Mesendoderm (in vitro differentiated cells): ENCODE results near the gene POLN.

ENCODE experiments used
- DNase-seq: peaks from one replicate; pipeline ENCODE4 v3.0.0; 2013
- H2AK5ac ChIP-seq: 2 replicates; pipeline ENCODE4 v1.6.1; 2013; ENCODE audit warnings: low read length, inconsistent platforms
- H2BK120ac ChIP-seq: 2 replicates; pipeline ENCODE4 v1.6.1; 2013; ENCODE audit warnings: low read depth, mild to moderate bottlenecking, low read length, moderate library complexity, mixed read lengths
- H2BK15ac ChIP-seq: replicated peaks from 2 replicates; pipeline ENCODE4 v1.6.1; 2013; ENCODE audit warnings: low read depth, mild to moderate bottlenecking, moderate library complexity
- H2BK5ac ChIP-seq: 2 replicates; pipeline ENCODE4 v1.6.1; 2013; ENCODE audit warnings: low read length, inconsistent platforms
- H3K18ac ChIP-seq: 2 replicates; pipeline ENCODE4 v1.6.1; 2013; ENCODE audit warnings: mild to moderate bottlenecking, low read length, mixed read lengths
- H3K23ac ChIP-seq: one replicate; pipeline ENCODE4 v1.6.1; 2013; ENCODE audit warnings: low read length
- H3K27ac ChIP-seq: 2 replicates; pipeline ENCODE4 v1.5.1; 2013; ENCODE audit warnings: low read depth, mild to moderate bottlenecking, inconsistent platforms, low read length, moderate library complexity
- H3K27me3 ChIP-seq: 2 replicates; pipeline ENCODE4 v1.6.1; 2013; ENCODE audit warnings: low read length, control low read depth, mild to moderate bottlenecking, inconsistent platforms; ENCODE audit not compliant: insufficient read depth, poor library complexity
- H3K36me3 ChIP-seq: 2 replicates; pipeline ENCODE4 v1.6.1; 2013; ENCODE audit warnings: low read length, inconsistent platforms; ENCODE audit not compliant: control insufficient read depth, insufficient read depth
- H3K4ac ChIP-seq: one replicate; pipeline ENCODE4 v1.6.1; 2013; ENCODE audit warnings: low read depth, mild to moderate bottlenecking, low read length, moderate library complexity
- H3K4me1 ChIP-seq: 2 replicates; pipeline ENCODE4 v1.6.1; 2013; ENCODE audit warnings: low read depth, low read length, inconsistent platforms; ENCODE audit not compliant: control insufficient read depth
- H3K4me2 ChIP-seq: 2 replicates; pipeline ENCODE4 v1.6.1; 2013; ENCODE audit warnings: low read length
- H3K4me3 ChIP-seq: 2 replicates; pipeline ENCODE4 v1.5.1; 2013; ENCODE audit warnings: mild to moderate bottlenecking, low read length
- H3K56ac ChIP-seq: one replicate; pipeline ENCODE4 v1.6.1; 2013; ENCODE audit warnings: low read length
- H3K79me1 ChIP-seq: 2 replicates; pipeline ENCODE4 v1.6.1; 2013; ENCODE audit warnings: low read length, inconsistent platforms
- H3K79me2 ChIP-seq: 2 replicates; pipeline ENCODE4 v1.6.1; 2013; ENCODE audit warnings: mild to moderate bottlenecking, low read length; ENCODE audit not compliant: control insufficient read depth, insufficient read depth
- H3K9ac ChIP-seq: 2 replicates; pipeline ENCODE4 v1.6.1; 2013; ENCODE audit warnings: low read length, inconsistent platforms
- H4K5ac ChIP-seq: one replicate; pipeline ENCODE4 v1.6.1; 2013; ENCODE audit warnings: low read length
- H4K8ac ChIP-seq: one replicate; pipeline ENCODE4 v1.6.1; 2013; ENCODE audit warnings: low read depth, mild to moderate bottlenecking, control low read depth, low read length, moderate library complexity
- WGBS: extraction: QIAGEN DNeasy Blood & Tissue Kit; methylation state at CpG from one replicate; pipeline ENCODE4 v1.1.7; 2013; ENCODE audit warnings: low lambda C conversion rate, missing lambda C conversion rate; ENCODE audit not compliant: insufficient coverage; ENCODE audit errors: extremely low coverage; 5-methylcytosine and 5-hydroxymethylcytosine counted together

POLN gene

GRCh38 chr4:2266821-2267220, 24.9 kb upstream of the POLN start:
- Histone ChIP-seq H3K9ac (no peak overlapping the region), H3K4me2 (no peak overlapping the region), H3K4me1 (no peaks in the 10 kb centered on the region), H3K4me3 (no peak overlapping the region), H3K23ac (no peak overlapping the region), H3K18ac (no peak overlapping the region), H3K4ac (no peak overlapping the region), H4K5ac (no peak overlapping the region), H3K27me3 (no peaks in the 10 kb centered on the region), H2BK5ac (no peak overlapping the region), H4K8ac (no peak overlapping the region), H3K79me2 (no peaks in the 10 kb centered on the region), H3K79me1 (no peaks in the 10 kb centered on the region), H3K56ac (no peak overlapping the region), H2AK5ac (no peak overlapping the region), H3K36me3 (no peaks in the 10 kb centered on the region), H2BK15ac (no peak overlapping the region), H3K27ac (no peak overlapping the region), H2BK120ac (no peak overlapping the region)
- DNase-seq, result no peak
- no CpG with 5 or more reads among the region's 5 CpGs for WGBS

- WGBS, result no CpG with 5 or more reads among the region's 8 CpGs
- no peak overlapping the region for H3K27ac ChIP-seq
- no peak overlapping the region for H3K4ac ChIP-seq
- H3K36me3 ChIP-seq, result no peaks in the 10 kb centered on the region
- no peak overlapping the region for H2BK15ac ChIP-seq
- no peaks in the 10 kb centered on the region for H3K79me2 ChIP-seq
- no peak overlapping the region for H2BK5ac ChIP-seq
- no peak for DNase-seq
- no peak overlapping the region for H3K23ac ChIP-seq
- no peak overlapping the region for H3K4me3 ChIP-seq
- no peaks in the 10 kb centered on the region for H3K4me1 ChIP-seq
- no peak overlapping the region for H2AK5ac ChIP-seq
- H3K4me2 ChIP-seq, result no peak overlapping the region
- H4K8ac ChIP-seq, result no peak overlapping the region
- H3K27me3 ChIP-seq, result no peaks in the 10 kb centered on the region
- no peak overlapping the region for H2BK120ac ChIP-seq
- no peak overlapping the region for H3K56ac ChIP-seq
- no peaks in the 10 kb centered on the region for H3K79me1 ChIP-seq
- H3K18ac ChIP-seq, result no peak overlapping the region
- no peak overlapping the region for H3K9ac ChIP-seq
- no peak overlapping the region for H4K5ac ChIP-seq
Measured at GRCh38 chr4:2266181-2266580, 24.3 kb upstream of the POLN start.

GRCh38 chr4:2265113-2266110, 23.5 kb upstream of the POLN start:
- no peak overlapping the region for H3K18ac ChIP-seq
- H3K4ac ChIP-seq, result no peak overlapping the region
- no peak overlapping the region for H2BK15ac ChIP-seq
- DNase-seq, result no peak
- no peaks in the 10 kb centered on the region for H3K79me1 ChIP-seq
- H2BK120ac ChIP-seq, result no peak overlapping the region
- H3K4me3 ChIP-seq, result no peak overlapping the region
- no peak overlapping the region for H2BK5ac ChIP-seq
- H3K23ac ChIP-seq, result no peak overlapping the region
- H3K56ac ChIP-seq, result no peak overlapping the region
- no CpG with 5 or more reads among the region's 19 CpGs for WGBS
- no peaks in the 10 kb centered on the region for H3K79me2 ChIP-seq
- H3K4me2 ChIP-seq, result no peak overlapping the region
- H2AK5ac ChIP-seq, result no peak overlapping the region
- H3K27me3 ChIP-seq, result no peaks in the 10 kb centered on the region
- no peaks in the 10 kb centered on the region for H3K4me1 ChIP-seq
- H3K9ac ChIP-seq, result no peak overlapping the region
- no peak overlapping the region for H4K5ac ChIP-seq
- no peak overlapping the region for H3K27ac ChIP-seq
- no peaks in the 10 kb centered on the region for H3K36me3 ChIP-seq
- H4K8ac ChIP-seq, result no peak overlapping the region

GRCh38 chr4:2264481-2265041, 22.6 kb upstream of the POLN start:
- no peak overlapping the region for H3K4me2 ChIP-seq
- no peaks in the 10 kb centered on the region for H3K36me3 ChIP-seq
- no peak overlapping the region for H3K4me3 ChIP-seq
- H3K4ac ChIP-seq, result no peak overlapping the region
- DNase-seq, result no peak
- no peak overlapping the region for H3K9ac ChIP-seq
- no peaks in the 10 kb centered on the region for H3K79me1 ChIP-seq
- H3K27me3 ChIP-seq, result no peaks in the 10 kb centered on the region
- no peaks in the 10 kb centered on the region for H3K4me1 ChIP-seq
- no peak overlapping the region for H4K5ac ChIP-seq
- H2BK5ac ChIP-seq, result no peak overlapping the region
- H3K23ac ChIP-seq, result no peak overlapping the region
- H3K56ac ChIP-seq, result no peak overlapping the region
- H3K79me2 ChIP-seq, result no peaks in the 10 kb centered on the region
- no peak overlapping the region for H2BK15ac ChIP-seq
- no peak overlapping the region for H2BK120ac ChIP-seq
- H3K18ac ChIP-seq, result no peak overlapping the region
- H2AK5ac ChIP-seq, result no peak overlapping the region
- H3K27ac ChIP-seq, result no peak overlapping the region
- no peak overlapping the region for H4K8ac ChIP-seq
- WGBS, result no CpG with 5 or more reads among the region's 6 CpGs

GRCh38 chr4:2263926-2264321, 22.0 kb upstream of the POLN start:
- no peak for DNase-seq
- no peak overlapping the region for H3K27ac ChIP-seq
- H2AK5ac ChIP-seq, result no peak overlapping the region
- H3K79me1 ChIP-seq, result no peaks in the 10 kb centered on the region
- no peaks in the 10 kb centered on the region for H3K4me1 ChIP-seq
- H3K56ac ChIP-seq, result no peak overlapping the region
- H4K5ac ChIP-seq, result no peak overlapping the region
- H2BK15ac ChIP-seq, result no peak overlapping the region
- H2BK120ac ChIP-seq, result no peak overlapping the region
- H3K36me3 ChIP-seq, result no peaks in the 10 kb centered on the region
- no peak overlapping the region for H3K9ac ChIP-seq
- H3K23ac ChIP-seq, result no peak overlapping the region
- H4K8ac ChIP-seq, result no peak overlapping the region
- H3K4ac ChIP-seq, result no peak overlapping the region
- no CpG with 5 or more reads among the region's 6 CpGs for WGBS
- H3K18ac ChIP-seq, result no peak overlapping the region
- H3K4me2 ChIP-seq, result no peak overlapping the region
- no peak overlapping the region for H2BK5ac ChIP-seq
- H3K4me3 ChIP-seq, result no peak overlapping the region
- no peaks in the 10 kb centered on the region for H3K27me3 ChIP-seq
- H3K79me2 ChIP-seq, result no peaks in the 10 kb centered on the region
